Activated CD4-positive, alpha-beta T cell treated with anti-CD3 and anti-CD28 coated beads for 4 hours (primary cell): ENCODE measurements around the gene OSGEPL1.
"Not testable (repeated sequence)": the region's sequence is repeated elsewhere in the genome, so short reads cannot be mapped to it uniquely, and the experiment has no call there.

Experiments
- DNase-seq, 2 donors: peaks; one replicate each; pipeline ENCODE4 v3.0.0-alpha.2; 2020

OSGEPL1 gene

GRCh38 chr2:189762551-189763298 lies at the start of gene OSGEPL1:
Gene OSGEPL1, minus strand, starts transcription at chr2:189762792. Its CDS starts 1,152 bp downstream, at chr2:189761640.
- peak; percentile 91 to 92 for DNase-seq

GRCh38 chr2:189803431-189803830 lies 40.8 kb upstream of the OSGEPL1 start:
- no peak for DNase-seq

GRCh38 chr2:189802396-189802912 lies 39.9 kb upstream of the OSGEPL1 start:
- no peak for DNase-seq

GRCh38 chr2:189799531-189799930 lies 36.9 kb upstream of the OSGEPL1 start:
- DNase-seq: no peak

- DNase-seq: no peak
These were observed 36.4 kb upstream of the OSGEPL1 start for GRCh38 chr2:189799030-189799331.

- no peak for DNase-seq
These were observed 35.9 kb upstream of the OSGEPL1 start for GRCh38 chr2:189798312-189799029.

GRCh38 chr2:189797902-189798301 lies 35.3 kb upstream of the OSGEPL1 start:
- no peak for DNase-seq

GRCh38 chr2:189794310-189794709 lies 31.7 kb upstream of the OSGEPL1 start:
- no peak for DNase-seq

GRCh38 chr2:189791338-189792042 lies 28.9 kb upstream of the OSGEPL1 start:
- DNase-seq: no peak

GRCh38 chr2:189783927-189784867 lies 21.6 kb upstream of the OSGEPL1 start, which contains the start of the genes ORMDL1 and PMS1:
Gene ORMDL1, minus strand, starts transcription at chr2:189784339. Its CDS starts 1,744 bp downstream, at chr2:189782595.
Gene PMS1, plus strand, starts transcription at chr2:189784450. Its CDS starts 7,360 bp downstream, at chr2:189791810.
- peak; percentile 90 to 92 for DNase-seq

- DNase-seq: no peak
These were observed 20.9 kb upstream of the OSGEPL1 start for GRCh38 chr2:189783451-189783926.

GRCh38 chr2:189782221-189782671 lies 19.7 kb upstream of the OSGEPL1 start:
- no peak for DNase-seq

- no peak for DNase-seq
These were observed 9.6 kb upstream of the OSGEPL1 start for GRCh38 chr2:189772212-189772611.

- DNase-seq: no peak
These were observed 8.2 kb upstream of the OSGEPL1 start for GRCh38 chr2:189770590-189771322.

GRCh38 chr2:189763908-189764661 lies 1.5 kb upstream of the OSGEPL1 start:
- no peak for DNase-seq

- no peak for DNase-seq
These were observed 402 bp downstream of the OSGEPL1 start for GRCh38 chr2:189762229-189762550.

- DNase-seq: not testable (repeated sequence)
These were observed 2.4 kb downstream of the OSGEPL1 start for GRCh38 chr2:189760154-189760553.

GRCh38 chr2:189756311-189756952 lies 6.2 kb downstream of the OSGEPL1 start:
- no peak for DNase-seq

- DNase-seq: peak; percentile 23 to 47
These were observed 11.4 kb downstream of the OSGEPL1 start for GRCh38 chr2:189751080-189751658.

GRCh38 chr2:189729430-189729829 lies 33.2 kb downstream of the OSGEPL1 start:
- no peak for DNase-seq
